GM19372 (cell line): Measurements from ENCODE around the gene TARBP1.
"Not testable (repeated sequence)": the region's sequence is repeated elsewhere in the genome, so short reads cannot be mapped to it uniquely, and the experiment has no call there.

Experiments
- ATAC-seq: cut with Tn5 transposase; IDR thresholded peaks from one replicate; pipeline ENCODE4 v1.9.1; 2021; ENCODE audit warnings: mild to moderate bottlenecking, low read depth, moderate library complexity; ENCODE audit not compliant: unreplicated experiment

TARBP1 gene

GRCh38 chr1:234401658-234402057 is 77.3 kb downstream of the TARBP1 start:
- ATAC-seq: no peak

GRCh38 chr1:234400773-234401172 is 78.2 kb downstream of the TARBP1 start:
- ATAC-seq: no peak

DNA sequence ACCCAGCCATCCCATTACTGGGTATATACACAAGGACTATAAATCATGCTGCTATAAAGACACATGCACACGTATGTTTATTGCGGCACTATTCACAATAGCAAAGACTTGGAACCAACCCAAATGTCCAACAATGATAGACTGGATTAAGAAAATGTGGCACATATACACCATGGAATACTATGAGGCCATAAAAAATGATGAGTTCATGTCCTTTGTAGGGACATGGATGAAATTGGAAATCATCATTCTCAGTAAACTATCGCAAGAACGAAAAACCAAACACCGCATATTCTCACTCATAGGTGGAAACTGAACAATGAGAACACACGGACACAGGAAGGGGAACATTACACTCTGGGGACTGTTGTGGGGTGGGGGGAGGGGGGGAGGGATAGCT is 79.5 kb downstream of the TARBP1 start:
- ATAC-seq: not testable (repeated sequence)

- ATAC-seq: no peak
Measured at GRCh38 chr1:234398849-234399381, 80.1 kb downstream of the TARBP1 start.

GRCh38 chr1:234397732-234398131 is 81.2 kb downstream of the TARBP1 start:
- no peak for ATAC-seq

DNA sequence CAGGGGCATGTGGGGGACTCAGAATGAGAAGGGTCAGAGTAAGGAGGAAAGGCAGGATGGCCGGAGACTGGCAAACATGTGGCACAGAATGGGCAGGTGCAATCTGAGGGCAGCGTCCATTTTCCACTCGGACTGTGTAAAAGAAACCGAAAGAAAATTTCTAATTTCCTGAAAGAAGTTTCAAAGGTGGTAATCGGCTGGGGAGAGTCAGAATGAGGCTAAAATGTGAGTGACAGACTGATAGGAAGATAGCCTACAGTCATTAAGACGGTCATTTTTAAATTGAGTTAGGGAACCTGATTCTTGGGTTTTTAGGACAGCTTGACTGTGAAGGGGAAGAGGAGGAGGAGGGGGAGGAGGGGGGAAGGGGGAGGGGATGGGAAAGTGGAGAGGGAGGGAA is 82.1 kb downstream of the TARBP1 start:
- ATAC-seq: no peak

DNA sequence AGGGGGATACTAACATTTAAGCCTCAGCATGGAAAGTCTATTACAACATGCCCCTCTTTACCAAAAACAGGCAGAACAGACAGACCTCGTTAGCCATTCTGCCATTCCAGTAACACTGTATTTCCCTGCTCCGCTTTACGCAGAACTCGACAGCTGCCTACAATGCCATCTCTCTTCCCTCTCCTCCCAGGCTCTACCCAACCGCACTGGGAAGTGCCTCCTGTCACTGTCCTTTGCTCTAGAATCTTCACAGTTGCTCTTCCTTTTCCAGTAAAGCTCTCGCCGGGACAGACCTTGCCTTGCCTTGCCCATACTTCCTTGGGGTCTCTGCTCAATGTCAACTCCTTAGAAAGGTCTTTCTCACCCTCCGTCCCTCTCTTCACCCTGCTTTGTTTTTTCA is 82.9 kb downstream of the TARBP1 start:
- no peak for ATAC-seq

GRCh38 chr1:234395297-234395696 is 83.7 kb downstream of the TARBP1 start:
- ATAC-seq: no peak

GRCh38 chr1:234393190-234393589 is 85.8 kb downstream of the TARBP1 start:
- ATAC-seq: no peak

DNA sequence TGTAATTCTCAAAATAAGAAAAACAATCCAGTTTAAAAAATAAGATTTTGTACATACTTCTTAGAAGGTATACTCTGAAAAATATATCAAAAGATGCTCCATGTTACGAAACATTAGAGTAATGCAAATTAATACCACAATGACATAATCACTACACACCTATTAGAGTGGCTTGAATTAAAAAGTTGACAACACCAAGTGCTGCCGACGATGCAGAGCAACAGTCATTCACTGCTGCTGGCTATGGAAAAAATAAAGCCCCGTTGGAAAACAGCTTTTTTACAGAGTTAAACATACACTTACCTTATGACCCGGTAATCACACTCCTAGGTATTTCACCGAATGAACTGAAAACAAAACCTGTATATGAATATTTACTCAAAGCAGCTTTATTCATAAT is 90.9 kb downstream of the TARBP1 start:
- ATAC-seq: no peak

GRCh38 chr1:234386122-234386521 is 92.9 kb downstream of the TARBP1 start:
- ATAC-seq: no peak

GRCh38 chr1:234381699-234382555 is 97.1 kb downstream of the TARBP1 start:
- no peak for ATAC-seq

GRCh38 chr1:234379591-234380109 is 99.3 kb downstream of the TARBP1 start:
- not testable (repeated sequence) for ATAC-seq

- ATAC-seq: no peak
Measured at GRCh38 chr1:234375672-234376071, 103.3 kb downstream of the TARBP1 start.

GRCh38 chr1:234373959-234374254 is 105.1 kb downstream of the TARBP1 start:
- ATAC-seq: peak; percentile 20

DNA sequence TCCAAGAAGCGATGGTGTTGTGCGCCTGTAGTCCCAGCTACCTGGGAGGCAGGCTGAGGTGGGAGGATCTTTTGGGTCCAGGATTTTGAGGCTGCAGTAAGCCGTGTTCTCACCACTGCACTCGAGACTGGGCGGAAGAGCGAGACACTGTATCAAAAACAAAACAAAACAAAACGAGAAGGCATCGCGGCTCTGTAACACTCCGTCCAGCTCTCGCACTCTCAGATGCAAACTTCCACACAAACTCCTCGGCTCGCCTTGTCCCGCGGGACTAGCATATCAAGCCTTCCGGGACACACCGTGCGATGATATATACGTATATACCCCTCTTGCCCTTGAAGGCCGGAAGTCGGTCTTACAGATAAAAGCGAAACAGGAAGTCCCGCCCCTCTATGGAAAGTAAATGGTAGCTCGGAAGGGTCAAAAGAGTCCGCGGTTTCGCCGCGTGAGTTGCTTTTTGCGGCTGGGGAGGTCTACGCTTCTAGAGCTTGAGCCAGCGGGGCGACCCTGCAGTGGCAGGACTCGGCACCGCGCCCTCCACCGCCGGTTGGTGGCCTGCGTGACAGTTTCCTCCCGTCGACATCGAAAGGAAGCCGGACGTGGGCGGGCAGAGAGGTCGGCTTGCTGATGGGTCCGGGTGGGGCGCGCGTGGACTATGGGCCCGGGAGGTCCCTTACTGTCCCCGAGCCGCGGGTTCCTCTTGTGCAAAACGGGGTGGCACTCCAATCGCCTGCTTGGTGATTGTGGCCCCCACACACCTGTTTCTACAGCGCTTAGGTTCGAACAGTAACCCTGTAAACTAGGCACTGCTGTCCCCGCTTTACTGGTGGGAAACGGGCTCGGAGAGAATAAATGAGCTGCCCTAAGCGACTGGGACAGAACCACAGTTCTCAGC is 105.7 kb downstream of the TARBP1 start, which contains the start of gene COA6:
Gene COA6 (plus strand): TSS at position 393 of the 895 bp plus-strand sequence. CDS start 11 bp downstream, at position 404.
- ATAC-seq: peak; percentile 90

DNA sequence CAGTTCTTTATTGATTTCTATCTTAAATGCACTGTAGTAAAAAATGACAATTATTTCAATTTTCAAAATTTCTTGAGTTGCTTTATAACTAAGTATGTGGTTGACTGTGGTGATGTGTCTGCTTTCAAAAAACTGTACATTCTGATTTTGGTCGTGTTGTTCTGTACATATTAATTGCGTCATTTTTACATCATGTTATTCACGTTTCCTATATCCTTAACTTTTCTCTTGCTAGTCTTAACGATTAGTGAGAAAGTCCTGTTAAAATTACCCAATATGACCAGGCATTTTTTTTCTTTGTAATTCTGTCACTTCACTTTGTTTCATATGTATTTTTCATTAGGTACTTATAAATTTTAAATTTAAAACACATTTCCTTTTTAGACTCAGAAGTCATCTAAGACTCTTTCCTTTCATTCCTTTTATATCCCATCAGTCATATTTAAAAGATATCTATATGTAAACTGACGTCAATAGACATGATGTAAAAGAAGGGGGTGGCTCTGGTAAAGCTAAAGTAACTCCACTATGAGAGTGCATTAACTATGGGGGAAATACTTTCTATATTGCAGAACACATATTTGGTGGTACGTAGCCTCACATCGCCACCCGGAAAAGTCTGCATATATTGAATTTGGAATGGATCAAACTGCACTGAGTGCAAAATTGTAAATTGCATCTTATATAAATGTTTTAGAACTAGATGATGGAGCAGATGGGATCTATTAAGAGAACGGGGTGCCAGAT is 106.8 kb downstream of the TARBP1 start:
- no peak for ATAC-seq

DNA sequence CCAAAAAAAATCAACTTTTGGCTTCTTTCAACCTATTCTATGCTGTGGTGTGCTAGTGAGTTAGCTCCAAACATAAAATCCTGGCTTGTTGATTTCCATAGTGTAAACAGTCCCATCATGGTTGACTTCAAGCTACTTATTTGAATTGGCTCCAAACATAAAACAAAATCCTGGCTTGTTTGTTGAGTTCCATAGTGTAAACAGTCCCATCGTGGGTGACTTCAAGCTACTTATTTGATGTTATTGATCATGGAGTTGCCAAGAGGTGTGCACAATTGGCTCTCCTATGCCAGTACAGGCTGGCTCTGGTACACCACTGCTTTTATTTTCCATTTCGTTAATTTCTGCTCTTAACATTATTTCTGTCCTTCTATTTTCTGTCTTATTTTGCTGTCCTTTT is 107.6 kb downstream of the TARBP1 start:
- ATAC-seq: no peak

GRCh38 chr1:234369784-234370183 is 109.2 kb downstream of the TARBP1 start:
- ATAC-seq: no peak

GRCh38 chr1:234369033-234369430 is 109.9 kb downstream of the TARBP1 start:
- ATAC-seq: no peak
